Tibial nerve (tissue), 4 donors: Measurements from ENCODE around the gene BNC1. TPM values are rescaled to one million over a fixed set of nuclear protein-coding genes. Genes with fewer than 3 reads are reported as not detected.

Experiments
- DNase-seq, 2 donors: peaks; one replicate each; pipeline ENCODE4 v3.0.0-alpha.2; 2019; ENCODE audit warnings: low spot score in 2 of 2
- H3K27ac ChIP-seq, 4 donors: fragments of 200-600 bp; sonication (generic) in 3 of 4; one replicate each; pipeline ENCODE4 v1.5.1; 2017 to 2019; ENCODE audit warnings: mild to moderate bottlenecking in 1 of 4
- H3K27me3 ChIP-seq, 2 donors: fragments of 200-600 bp; sonication (generic) in 1 of 2; one replicate each; pipeline versions ENCODE4 v1.5.1 to v1.6.0; 2017 to 2019
- H3K36me3 ChIP-seq, 3 donors: fragments of 200-600 bp; sonication (generic); one replicate each; pipeline ENCODE4 v1.5.1; 2018 to 2019
- H3K4me1 ChIP-seq, 4 donors: fragments of 200-600 bp; sonication (generic) in 3 of 4; one replicate each; pipeline ENCODE4 v1.5.1; 2017 to 2019
- H3K4me3 ChIP-seq, 4 donors: fragments of 200-600 bp; sonication (generic) in 3 of 4; one replicate each; pipeline ENCODE4 v1.5.1; 2017 to 2019; ENCODE audit warnings: mild to moderate bottlenecking in 1 of 4, moderate library complexity in 1 of 4
- H3K9me3 ChIP-seq, 4 donors: fragments of 200-600 bp; sonication (generic) in 3 of 4; one replicate each; pipeline ENCODE4 v1.5.1; 2017 to 2019
- CTCF ChIP-seq, 5 experiments: fragments of 200-600 bp in 3 of 5; fragments of 450-650 bp in 2 of 5; sonication (generic) in 3 of 5; IDR thresholded peaks; one replicate each; pipeline ENCODE4 v1.5.1; 2016 to 2019; ENCODE audit warnings: antibody characterized with exemption in 5 of 5, mild to moderate bottlenecking in 3 of 5, moderate library complexity in 2 of 5
- EP300 ChIP-seq, 2 donors: sonication (generic); formaldehyde crosslinking; IDR thresholded peaks; one replicate each; pipeline ENCODE4 v1.6.1; 2017; ENCODE audit warnings: antibody characterized with exemption in 2 of 2, mild to moderate bottlenecking in 1 of 2
- POLR2A ChIP-seq, 2 donors: fragments of 450-650 bp; IDR thresholded peaks; one replicate each; pipeline ENCODE4 v1.6.1; 2017; ENCODE audit warnings: antibody characterized with exemption in 2 of 2, mild to moderate bottlenecking in 2 of 2, moderate library complexity in 2 of 2
- WGBS, 2 donors: methylation state at CpG; one replicate each; pipeline ENCODE4 v1.1.5; 2018; 5-methylcytosine and 5-hydroxymethylcytosine counted together
- total RNA-seq, 4 donors: library from RNA; depleted of rRNA; stranded (reverse); fragments of >200 nt; gene quantifications; one replicate each; pipeline ENCODE4 v1.1.0, GENCODE V29; 2016

Gene BNC1
- total RNA-seq, 4 donors from 2014 or later: under 0.01 to 1.4 (median 0.21) TPM; not detected in 1

GRCh38 chr15:83322691-83323090 is 38.2 kb upstream of the BNC1 start:
- H3K9me3 ChIP-seq: peaks cover 0 to 7% (median 0%) of the 10 kb centered on the region in 4 donors
- H3K4me3 ChIP-seq: no peak overlapping the region
- no peaks in the 10 kb centered on the region for H3K36me3 ChIP-seq
- no peaks in the 10 kb centered on the region for H3K4me1 ChIP-seq
- 83 to 92% methylated on average over 3 of the region's 3 CpGs for WGBS, 2 donors
- TF ChIP-seq EP300 (IDR thresholded peaks at IDR 0.05) (no peak), CTCF (IDR thresholded peaks at IDR 0.05) (no peak), POLR2A (IDR thresholded peaks at IDR 0.05) (no peak)
- H3K27ac ChIP-seq: no peak overlapping the region
- no peak for DNase-seq
- H3K27me3 ChIP-seq: peaks cover 0 to 3% of the 10 kb centered on the region in 2 donors

- 53 to 54% methylated on average over 6 of the region's 6 CpGs for WGBS, 2 donors
- Histone ChIP-seq H3K27me3 (peaks cover 0 to 3% of the 10 kb centered on the region in 2 donors), H3K9me3 (peaks cover 0 to 7% (median 0%) of the 10 kb centered on the region in 4 donors), H3K36me3 (no peaks in the 10 kb centered on the region), H3K4me3 (no peak overlapping the region), H3K27ac (no peak overlapping the region), H3K4me1 (no peaks in the 10 kb centered on the region)
- DNase-seq: no peak
- TF ChIP-seq CTCF (IDR thresholded peaks at IDR 0.05) (no peak), EP300 (IDR thresholded peaks at IDR 0.05) (no peak), POLR2A (IDR thresholded peaks at IDR 0.05) (no peak)
Measured at GRCh38 chr15:83322061-83322460, 37.6 kb upstream of the BNC1 start.

GRCh38 chr15:83320844-83321243 is 36.4 kb upstream of the BNC1 start:
- H3K4me1 ChIP-seq: no peaks in the 10 kb centered on the region
- no peaks in the 10 kb centered on the region for H3K36me3 ChIP-seq
- TF ChIP-seq CTCF (IDR thresholded peaks at IDR 0.05): no peak
- TF ChIP-seq EP300 (IDR thresholded peaks at IDR 0.05): no peak
- no peak for TF ChIP-seq POLR2A (IDR thresholded peaks at IDR 0.05)
- no peak overlapping the region for H3K27ac ChIP-seq
- peaks cover 0 to 7% (median 0%) of the 10 kb centered on the region in 4 donors for H3K9me3 ChIP-seq
- DNase-seq: no peak
- no peaks in the 10 kb centered on the region for H3K27me3 ChIP-seq
- no peak overlapping the region for H3K4me3 ChIP-seq

DNA sequence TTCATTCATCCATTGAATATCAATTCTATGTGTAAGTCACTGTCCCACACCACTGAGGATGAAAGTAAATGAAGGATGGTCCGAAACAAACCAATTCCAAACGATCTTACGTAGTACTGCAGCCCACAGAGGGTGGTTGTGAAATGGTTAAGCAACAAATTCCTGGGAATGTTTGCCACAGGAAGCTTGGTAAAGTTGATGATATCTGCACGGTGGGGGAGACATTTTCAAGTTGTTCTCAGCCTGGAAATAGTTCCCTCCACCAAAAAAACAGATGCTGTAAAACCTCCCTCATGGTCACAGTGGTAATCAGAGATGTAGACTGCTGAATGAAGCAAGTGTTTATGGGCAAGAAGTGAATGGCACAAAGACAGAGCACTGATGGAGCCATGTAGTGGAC is 35.9 kb upstream of the BNC1 start:
- no peaks in the 10 kb centered on the region for H3K4me1 ChIP-seq
- H3K27me3 ChIP-seq: no peaks in the 10 kb centered on the region
- H3K4me3 ChIP-seq: no peak overlapping the region
- WGBS, 2 donors: 42 to 47% methylated on average over 4 of the region's 4 CpGs
- H3K27ac ChIP-seq: no peak overlapping the region
- TF ChIP-seq POLR2A (IDR thresholded peaks at IDR 0.05): no peak
- no peak for TF ChIP-seq CTCF (IDR thresholded peaks at IDR 0.05)
- no peak for TF ChIP-seq EP300 (IDR thresholded peaks at IDR 0.05)
- no peaks in the 10 kb centered on the region for H3K36me3 ChIP-seq
- peaks cover 0 to 7% (median 0%) of the 10 kb centered on the region in 4 donors for H3K9me3 ChIP-seq
- DNase-seq: no peak

- Histone ChIP-seq H3K9me3 (peaks cover 0 to 7% (median 0%) of the 10 kb centered on the region in 4 donors), H3K4me1 (no peaks in the 10 kb centered on the region), H3K4me3 (no peak overlapping the region), H3K27ac (no peak overlapping the region), H3K36me3 (no peaks in the 10 kb centered on the region), H3K27me3 (no peaks in the 10 kb centered on the region)
- TF ChIP-seq EP300 (IDR thresholded peaks at IDR 0.05) (no peak), POLR2A (IDR thresholded peaks at IDR 0.05) (no peak), CTCF (IDR thresholded peaks at IDR 0.05) (no peak)
- WGBS, 2 donors: 55 to 56% methylated on average over 3 of the region's 3 CpGs
- no peak for DNase-seq
Measured at GRCh38 chr15:83319771-83320170, 35.3 kb upstream of the BNC1 start.
